Lower lobe of right lung (tissue), 2 donors: ENCODE measurements around the gene BCL2L11. TPM values are rescaled to one million over a fixed set of nuclear protein-coding genes. Genes with fewer than 3 reads are reported as not detected.

ENCODE experiments used
- ATAC-seq, 2 donors: fragments of 200-7000 bp; cut with Tn5 transposase; one replicate each; pipeline ENCODE4 v1.9.1; 2020 to 2022; ENCODE audit warnings: mild to moderate bottlenecking in 2 of 2, moderate library complexity in 2 of 2
- DNase-seq: peaks from one replicate; pipeline ENCODE4 v3.0.0-alpha.2; 2020
- H3K27ac ChIP-seq: fragments of 200-600 bp; one replicate; pipeline ENCODE4 v1.8.0; 2022
- H3K27me3 ChIP-seq: fragments of 200-600 bp; one replicate; pipeline ENCODE4 v1.8.0; 2022; ENCODE audit warnings: low read depth
- H3K36me3 ChIP-seq: fragments of 200-600 bp; one replicate; pipeline ENCODE4 v1.8.0; 2022; ENCODE audit warnings: mild to moderate bottlenecking
- H3K4me1 ChIP-seq: fragments of 200-600 bp; one replicate; pipeline ENCODE4 v1.8.0; 2022
- H3K4me3 ChIP-seq: fragments of 200-600 bp; one replicate; pipeline ENCODE4 v1.8.0; 2022; ENCODE audit warnings: mild to moderate bottlenecking
- H3K9me3 ChIP-seq: fragments of 200-600 bp; one replicate; pipeline ENCODE4 v1.8.0; 2022
- intact Hi-C: fragments of 100-400 bp; cut with DNase I; formaldehyde crosslinking; loops from one replicate; pipeline ENCODE4 v1.11.0; 2022
- total RNA-seq: library from RNA; stranded (reverse); fragmentation: NEBNext Ultra II Directional; extraction: Animal tissue kit (Norgen Biotek cat#: 25700); gene quantifications from one replicate; pipeline ENCODE4 v1.2.1, GENCODE V29; 2021
- TF ChIP-seq, protein P1 (sequence below): fragments of 200-600 bp; IDR thresholded peaks from one replicate; pipeline ENCODE4 v1.8.0; 2022; ENCODE audit warnings: antibody characterized with exemption, mild to moderate bottlenecking
- donor health status: DM: no; HTN: yes; CAD: no; lungs with severe emphysema.

The BCL2L11 gene
- total RNA-seq, 1 donor from 2014 or later: 23.7 TPM

DNA sequence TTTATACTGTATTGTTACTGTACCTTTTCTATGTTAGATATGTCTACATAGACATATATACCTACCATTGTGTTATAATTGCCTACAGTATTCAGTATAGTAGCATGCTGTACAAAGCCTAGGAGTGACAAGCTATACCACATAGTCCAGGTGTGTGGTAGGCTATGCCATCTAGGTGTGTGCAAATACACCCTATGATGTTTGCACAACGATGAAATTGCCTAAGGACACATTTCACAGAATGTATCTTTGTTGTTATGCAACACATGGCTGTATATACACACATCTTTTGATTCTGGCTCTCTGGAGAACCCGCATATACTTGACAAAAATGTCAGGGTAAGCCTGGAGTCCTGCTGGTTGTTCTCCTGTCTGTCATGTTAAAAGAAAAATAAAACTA, 85.1 kb downstream of the BCL2L11 start:
- intact Hi-C loops: no loop called here
- TF ChIP-seq, protein P1, sequence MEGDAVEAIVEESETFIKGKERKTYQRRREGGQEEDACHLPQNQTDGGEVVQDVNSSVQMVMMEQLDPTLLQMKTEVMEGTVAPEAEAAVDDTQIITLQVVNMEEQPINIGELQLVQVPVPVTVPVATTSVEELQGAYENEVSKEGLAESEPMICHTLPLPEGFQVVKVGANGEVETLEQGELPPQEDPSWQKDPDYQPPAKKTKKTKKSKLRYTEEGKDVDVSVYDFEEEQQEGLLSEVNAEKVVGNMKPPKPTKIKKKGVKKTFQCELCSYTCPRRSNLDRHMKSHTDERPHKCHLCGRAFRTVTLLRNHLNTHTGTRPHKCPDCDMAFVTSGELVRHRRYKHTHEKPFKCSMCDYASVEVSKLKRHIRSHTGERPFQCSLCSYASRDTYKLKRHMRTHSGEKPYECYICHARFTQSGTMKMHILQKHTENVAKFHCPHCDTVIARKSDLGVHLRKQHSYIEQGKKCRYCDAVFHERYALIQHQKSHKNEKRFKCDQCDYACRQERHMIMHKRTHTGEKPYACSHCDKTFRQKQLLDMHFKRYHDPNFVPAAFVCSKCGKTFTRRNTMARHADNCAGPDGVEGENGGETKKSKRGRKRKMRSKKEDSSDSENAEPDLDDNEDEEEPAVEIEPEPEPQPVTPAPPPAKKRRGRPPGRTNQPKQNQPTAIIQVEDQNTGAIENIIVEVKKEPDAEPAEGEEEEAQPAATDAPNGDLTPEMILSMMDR: no peak
- no peaks in the 10 kb centered on the region for H3K36me3 ChIP-seq
- no peaks in the 10 kb centered on the region for H3K27me3 ChIP-seq
- no peak for DNase-seq
- H3K27ac ChIP-seq: no peak overlapping the region
- H3K4me3 ChIP-seq: no peak overlapping the region
- no peaks in the 10 kb centered on the region for H3K9me3 ChIP-seq
- no peak for ATAC-seq
- H3K4me1 ChIP-seq: no peaks in the 10 kb centered on the region

DNA sequence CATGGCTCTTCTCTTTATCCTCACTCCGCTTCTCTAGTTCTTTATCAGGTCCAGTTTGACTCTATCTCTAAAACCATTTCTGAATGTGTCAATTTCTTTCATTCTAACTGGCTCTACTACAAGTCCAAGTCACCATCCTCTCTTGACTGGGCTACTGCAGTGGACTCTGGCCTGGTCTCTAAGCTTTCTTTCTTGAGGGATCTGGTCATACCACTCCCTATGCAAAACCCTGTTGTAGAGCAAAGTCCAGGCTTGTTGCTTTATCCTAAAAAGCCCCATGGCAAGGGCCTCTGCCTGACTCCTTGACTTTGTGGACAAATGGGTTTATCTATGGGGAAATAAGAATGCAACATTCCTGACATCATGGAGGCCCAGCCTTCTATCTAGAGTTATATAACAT, 87.1 kb downstream of the BCL2L11 start:
- TF ChIP-seq, protein P1: no peak
- intact Hi-C loops: no loop called here
- H3K36me3 ChIP-seq: no peaks in the 10 kb centered on the region
- DNase-seq (no peak), ATAC-seq (no peak)
- H3K9me3 ChIP-seq: no peaks in the 10 kb centered on the region
- no peak overlapping the region for H3K4me3 ChIP-seq
- no peaks in the 10 kb centered on the region for H3K27me3 ChIP-seq
- H3K4me1 ChIP-seq: no peaks in the 10 kb centered on the region
- no peak overlapping the region for H3K27ac ChIP-seq

DNA sequence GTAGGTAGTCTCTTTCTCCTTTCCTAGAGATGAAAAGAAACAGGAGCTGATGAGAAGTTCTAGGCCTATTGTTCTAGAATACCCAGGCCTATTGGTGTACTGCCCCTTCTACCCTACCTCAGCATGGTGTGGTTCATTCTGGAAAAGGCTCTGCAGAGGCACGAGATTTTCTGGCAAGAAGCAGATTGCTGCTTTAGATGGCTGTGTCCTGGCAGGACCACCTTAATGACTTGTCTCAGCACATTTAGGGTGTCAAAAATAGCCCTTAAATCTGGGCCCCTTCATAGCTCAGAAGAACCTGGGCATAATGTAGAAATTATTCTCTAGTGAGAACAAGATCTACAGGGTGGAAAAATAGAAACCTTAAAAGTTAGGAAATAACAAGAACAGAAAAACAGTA, 87.9 kb downstream of the BCL2L11 start:
- Histone ChIP-seq H3K9me3 (no peaks in the 10 kb centered on the region), H3K4me1 (no peaks in the 10 kb centered on the region), H3K27me3 (no peaks in the 10 kb centered on the region), H3K27ac (no peak overlapping the region), H3K4me3 (no peak overlapping the region), H3K36me3 (no peaks in the 10 kb centered on the region)
- TF ChIP-seq, protein P1: no peak
- intact Hi-C loops: no loop called here
- no peak for ATAC-seq
- no peak for DNase-seq

DNA sequence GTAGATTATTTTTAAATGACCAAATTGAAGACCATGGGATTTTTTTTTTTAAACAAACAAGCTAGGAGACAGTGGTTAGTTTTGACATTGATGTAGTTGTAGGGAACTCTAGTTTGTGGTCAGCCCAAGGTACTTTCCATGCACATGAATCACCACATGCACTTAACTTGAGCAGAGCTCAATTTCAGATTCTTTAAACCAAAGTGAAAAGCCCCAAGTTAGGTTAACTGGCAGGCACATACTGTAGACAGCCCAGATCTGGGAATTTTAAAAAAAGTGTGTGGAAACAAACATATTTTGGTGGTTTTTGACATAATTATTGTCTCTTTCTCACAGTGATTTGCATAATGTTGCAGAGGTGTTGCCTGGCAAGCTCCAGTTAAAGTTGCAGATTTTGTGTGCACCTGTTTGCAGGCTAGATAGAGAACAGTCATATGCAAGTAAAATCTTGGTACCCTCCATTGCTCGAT, 88.4 kb downstream of the BCL2L11 start:
- Histone ChIP-seq H3K27me3 (no peaks in the 10 kb centered on the region), H3K4me3 (no peak overlapping the region), H3K9me3 (peaks cover 3% of the 10 kb centered on the region), H3K27ac (no peak overlapping the region), H3K36me3 (no peaks in the 10 kb centered on the region), H3K4me1 (no peaks in the 10 kb centered on the region)
- intact Hi-C loops: no loop called here
- ATAC-seq (no peak), DNase-seq (no peak)
- TF ChIP-seq, protein P1: no peak

DNA sequence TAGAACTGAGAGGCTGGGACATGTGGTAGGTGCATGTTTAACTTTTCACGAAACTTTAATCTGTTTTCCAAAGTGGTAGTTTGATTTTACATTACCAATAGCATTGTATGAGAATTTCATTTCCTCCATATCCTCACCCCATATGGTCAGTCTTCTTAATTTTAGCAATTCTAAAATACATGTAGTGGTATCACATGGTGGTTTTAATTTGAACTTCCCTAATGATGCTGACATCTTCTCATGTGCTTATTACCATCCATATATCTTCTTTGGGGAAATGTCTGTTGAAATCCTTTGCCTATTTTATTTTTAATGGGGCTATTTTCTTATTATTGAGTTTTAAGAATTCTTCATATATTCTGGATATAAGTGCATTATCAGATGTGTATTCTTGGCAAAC, 89.3 kb downstream of the BCL2L11 start:
- no peak for DNase-seq
- no peak overlapping the region for H3K27ac ChIP-seq
- no peak for ATAC-seq
- no peaks in the 10 kb centered on the region for H3K4me1 ChIP-seq
- no peaks in the 10 kb centered on the region for H3K27me3 ChIP-seq
- no peaks in the 10 kb centered on the region for H3K36me3 ChIP-seq
- no peak overlapping the region for H3K4me3 ChIP-seq
- intact Hi-C loops: no loop called here
- TF ChIP-seq, protein P1: no peak
- peaks cover 10% of the 10 kb centered on the region for H3K9me3 ChIP-seq

DNA sequence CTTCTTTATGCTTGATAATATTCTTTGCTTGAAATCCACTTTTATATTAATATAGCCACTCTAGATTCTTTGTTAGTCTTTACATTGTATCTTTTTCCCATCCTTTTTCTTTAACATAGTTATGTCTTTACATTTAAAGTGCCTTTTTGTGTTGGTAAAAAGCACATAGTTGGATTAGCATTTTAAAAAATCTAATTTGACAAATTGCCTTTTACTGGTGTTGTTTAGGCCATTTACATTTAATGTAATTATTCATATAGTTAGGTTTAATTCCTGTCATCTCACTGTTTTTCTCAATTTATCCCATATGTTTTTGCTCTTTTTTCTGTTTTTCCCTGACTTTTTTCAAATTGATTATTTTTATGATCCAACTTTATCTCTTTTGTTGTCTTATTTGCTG, 93.2 kb downstream of the BCL2L11 start:
- no peaks in the 10 kb centered on the region for H3K36me3 ChIP-seq
- no peak for ATAC-seq
- intact Hi-C loops: no loop called here
- H3K4me1 ChIP-seq: no peaks in the 10 kb centered on the region
- no peak overlapping the region for H3K27ac ChIP-seq
- DNase-seq: no peak
- no peaks in the 10 kb centered on the region for H3K27me3 ChIP-seq
- H3K9me3 ChIP-seq: peaks cover 10% of the 10 kb centered on the region
- H3K4me3 ChIP-seq: no peak overlapping the region
- TF ChIP-seq, protein P1: no peak
